ENCODE measurements around the gene GPAM. TPM values are rescaled to one million over a fixed set of nuclear protein-coding genes. Genes with fewer than 3 reads are reported as not detected.
"Not testable (repeated sequence)": the region's sequence is repeated elsewhere in the genome, so short reads cannot be mapped to it uniquely, and the experiment has no call there.

The GPAM gene
- total RNA-seq, 2 experiments from 2014 or later = 3.8 to 5.5 TPM

- H3K27ac Mint-ChIP-seq = no peak overlapping the region
- ChIA-PET POLR2A (no interaction called here), CTCF (no interaction called here)
- H3K36me3 Mint-ChIP-seq (ENCODE audit: low read depth) = no peaks in the 10 kb centered on the region
- no peak for DNase-seq
- no peak overlapping the region for H3K4me3 Mint-ChIP-seq
- peaks cover 7% of the 10 kb centered on the region for H3K27me3 Mint-ChIP-seq
- peaks cover 3% of the 10 kb centered on the region for H3K9me3 Mint-ChIP-seq
- no peaks in the 10 kb centered on the region for H3K4me1 Mint-ChIP-seq
Measured at GRCh38 chr10:112209684-112210131, 26.1 kb upstream of the GPAM start.

GRCh38 chr10:112208997-112209396 lies 25.4 kb upstream of the GPAM start:
- Mint-ChIP-seq H3K9me3 (peaks cover 3% of the 10 kb centered on the region), H3K4me1 (no peaks in the 10 kb centered on the region), H3K27me3 (peaks cover 7% of the 10 kb centered on the region), H3K36me3 (ENCODE audit: low read depth) (no peaks in the 10 kb centered on the region), H3K27ac (no peak overlapping the region), H3K4me3 (no peak overlapping the region)
- POLR2A ChIA-PET = no interaction called here
- CTCF ChIA-PET = no interaction called here
- DNase-seq = no peak

GRCh38 chr10:112208292-112208691 lies 24.7 kb upstream of the GPAM start:
- peaks cover 3% of the 10 kb centered on the region for H3K9me3 Mint-ChIP-seq
- peaks cover 3% of the 10 kb centered on the region for H3K27me3 Mint-ChIP-seq
- no peaks in the 10 kb centered on the region for H3K36me3 Mint-ChIP-seq (ENCODE audit: low read depth)
- H3K4me3 Mint-ChIP-seq = no peak overlapping the region
- DNase-seq = no peak
- ChIA-PET POLR2A (no interaction called here), CTCF (no interaction called here)
- no peak overlapping the region for H3K27ac Mint-ChIP-seq
- H3K4me1 Mint-ChIP-seq = no peaks in the 10 kb centered on the region

GRCh38 chr10:112203328-112204076 lies 19.9 kb upstream of the GPAM start:
- Mint-ChIP-seq H3K36me3 (ENCODE audit: low read depth) (no peaks in the 10 kb centered on the region), H3K4me1 (no peaks in the 10 kb centered on the region), H3K4me3 (no peak overlapping the region), H3K27ac (no peak overlapping the region), H3K9me3 (peaks cover 3% of the 10 kb centered on the region), H3K27me3 (peaks cover 14% of the 10 kb centered on the region)
- POLR2A ChIA-PET = no interaction called here
- CTCF ChIA-PET = interaction anchor here (0.6 kb wide), 1 partner anchor 636 kb away, joined by 3 read pairs; no protein-coding TSS in a partner anchor
- no peak for DNase-seq

GRCh38 chr10:112202561-112203241 lies 19.1 kb upstream of the GPAM start:
- no peaks in the 10 kb centered on the region for H3K4me1 Mint-ChIP-seq
- no peak for DNase-seq
- peaks cover 14% of the 10 kb centered on the region for H3K27me3 Mint-ChIP-seq
- ChIA-PET POLR2A (no interaction called here), CTCF (no interaction called here)
- no peak overlapping the region for H3K4me3 Mint-ChIP-seq
- no peaks in the 10 kb centered on the region for H3K36me3 Mint-ChIP-seq (ENCODE audit: low read depth)
- H3K27ac Mint-ChIP-seq = no peak overlapping the region
- H3K9me3 Mint-ChIP-seq = peaks cover 3% of the 10 kb centered on the region

GRCh38 chr10:112202076-112202475 lies 18.5 kb upstream of the GPAM start:
- no peak overlapping the region for H3K4me3 Mint-ChIP-seq

GRCh38 chr10:112201334-112201733 lies 17.8 kb upstream of the GPAM start:
- no peak for DNase-seq
- no peaks in the 10 kb centered on the region for H3K9me3 Mint-ChIP-seq
- H3K36me3 Mint-ChIP-seq (ENCODE audit: low read depth) = no peaks in the 10 kb centered on the region
- CTCF ChIA-PET = no interaction called here
- H3K27me3 Mint-ChIP-seq = peaks cover 16% of the 10 kb centered on the region
- POLR2A ChIA-PET = no interaction called here
- no peak overlapping the region for H3K4me3 Mint-ChIP-seq
- H3K4me1 Mint-ChIP-seq = no peaks in the 10 kb centered on the region
- no peak overlapping the region for H3K27ac Mint-ChIP-seq

More at GRCh38 chr10:112202076-112202475, 18.5 kb upstream of the GPAM start:
- Mint-ChIP-seq H3K36me3 (ENCODE audit: low read depth) (no peaks in the 10 kb centered on the region), H3K9me3 (peaks cover 3% of the 10 kb centered on the region), H3K27me3 (peaks cover 14% of the 10 kb centered on the region), H3K4me1 (no peaks in the 10 kb centered on the region), H3K27ac (no peak overlapping the region)
- DNase-seq = no peak
- CTCF ChIA-PET = no interaction called here
- POLR2A ChIA-PET = no interaction called here

- H3K36me3 Mint-ChIP-seq (ENCODE audit: low read depth); POLR2A ChIA-PET; H3K4me3 Mint-ChIP-seq; CTCF ChIA-PET; H3K27ac Mint-ChIP-seq; H3K4me1 Mint-ChIP-seq; H3K9me3 Mint-ChIP-seq; DNase-seq: not testable (repeated sequence)
- peaks cover 16% of the 10 kb centered on the region for H3K27me3 Mint-ChIP-seq
Measured at GRCh38 chr10:112200259-112200658, 16.7 kb upstream of the GPAM start.

GRCh38 chr10:112197662-112198061 lies 14.1 kb upstream of the GPAM start:
- DNase-seq; H3K9me3 Mint-ChIP-seq; H3K27ac Mint-ChIP-seq; H3K4me3 Mint-ChIP-seq; POLR2A ChIA-PET; H3K36me3 Mint-ChIP-seq (ENCODE audit: low read depth); H3K4me1 Mint-ChIP-seq: not testable (repeated sequence)
- H3K27me3 Mint-ChIP-seq = peaks cover 13% of the 10 kb centered on the region
- CTCF ChIA-PET = interaction anchor here (0.6 kb wide), 1 partner anchor 61 kb away, joined by 3 read pairs; no protein-coding TSS in a partner anchor

- H3K27me3 Mint-ChIP-seq = peaks cover 2% of the 10 kb centered on the region
- no peaks in the 10 kb centered on the region for H3K4me1 Mint-ChIP-seq
- H3K9me3 Mint-ChIP-seq = no peaks in the 10 kb centered on the region
- no peaks in the 10 kb centered on the region for H3K36me3 Mint-ChIP-seq (ENCODE audit: low read depth)
- no peak for DNase-seq
- ChIA-PET CTCF (no interaction called here), POLR2A (interaction anchor here (1.0 kb wide), 1 partner anchor 11 kb away, joined by 3 read pairs; no protein-coding TSS in a partner anchor)
- no peak overlapping the region for H3K4me3 Mint-ChIP-seq
- no peak overlapping the region for H3K27ac Mint-ChIP-seq
Measured at GRCh38 chr10:112195224-112195623, 11.7 kb upstream of the GPAM start.

- ChIA-PET POLR2A (no interaction called here), CTCF (no interaction called here)
- Mint-ChIP-seq H3K27ac (no peak overlapping the region), H3K4me3 (no peak overlapping the region), H3K4me1 (no peaks in the 10 kb centered on the region), H3K36me3 (ENCODE audit: low read depth) (no peaks in the 10 kb centered on the region), H3K9me3 (no peaks in the 10 kb centered on the region), H3K27me3 (peaks cover 13% of the 10 kb centered on the region)
- no peak for DNase-seq
Measured at GRCh38 chr10:112191791-112192190, 8.2 kb upstream of the GPAM start.

GRCh38 chr10:112191041-112191590 lies 7.6 kb upstream of the GPAM start:
- ChIA-PET POLR2A (no interaction called here), CTCF (interaction anchor here (0.7 kb wide), 1 partner anchor 76 kb away, joined by 3 read pairs; no protein-coding TSS in a partner anchor)
- Mint-ChIP-seq H3K4me1 (no peaks in the 10 kb centered on the region), H3K27ac (no peak overlapping the region), H3K27me3 (peaks cover 12% of the 10 kb centered on the region), H3K36me3 (ENCODE audit: low read depth) (no peaks in the 10 kb centered on the region), H3K4me3 (no peak overlapping the region), H3K9me3 (no peaks in the 10 kb centered on the region)
- no peak for DNase-seq

GRCh38 chr10:112189465-112189864 lies 5.9 kb upstream of the GPAM start:
- CTCF ChIA-PET = no interaction called here
- peaks cover 16% of the 10 kb centered on the region for H3K27me3 Mint-ChIP-seq
- POLR2A ChIA-PET = no interaction called here
- H3K27ac Mint-ChIP-seq = no peak overlapping the region
- no peak overlapping the region for H3K4me3 Mint-ChIP-seq
- H3K36me3 Mint-ChIP-seq (ENCODE audit: low read depth) = peaks cover 7% of the 10 kb centered on the region
- H3K4me1 Mint-ChIP-seq = peaks cover 14% of the 10 kb centered on the region
- peaks cover 4% of the 10 kb centered on the region for H3K9me3 Mint-ChIP-seq
- no peak for DNase-seq
